B cell (primary cell): ENCODE measurements around the gene ZNF516. TPM values are rescaled to one million over a fixed set of nuclear protein-coding genes. Genes with fewer than 3 reads are reported as not detected.
A peak's percentile ranks its signal among the peaks of the same experiment; 100 is the strongest.

Experiments
- ATAC-seq: fragments of 200-7000 bp; cut with Tn5 transposase; one replicate; pipeline ENCODE4 v1.10.0; 2021; ENCODE audit warnings: low read depth, mild to moderate bottlenecking, moderate number of reproducible peaks, moderate library complexity
- CTCF ChIA-PET: fragments of 350-600 bp; sonication (Branson Sonifier 250); formaldehyde crosslinking; loops from one replicate; lab custom pipeline; 2021; ENCODE audit warnings: antibody characterized with exemption, inconsistent platforms; lab: Charles Lee
- POLR2A ChIA-PET: fragments of 350-600 bp; sonication (Branson Sonifier 250); formaldehyde crosslinking; loops from one replicate; lab custom pipeline; 2021; ENCODE audit warnings: antibody characterized with exemption; lab: Charles Lee
- DNase-seq: peaks from one replicate; pipeline ENCODE4 v3.0.0; 2013
- H2AFZ ChIP-seq: 2 replicates; pipeline ENCODE4 v1.6.1; 2012; ENCODE audit warnings: mild to moderate bottlenecking, low read depth, low read length; ENCODE audit not compliant: insufficient read depth, poor library complexity, severe bottlenecking
- H3K27ac ChIP-seq, 2 donors: 1 replicate in 1 of 2; 2 replicates in 1 of 2; pipeline ENCODE4 v1.5.1; 2012 to 2013; ENCODE audit warnings: low read length in 2 of 2, mild to moderate bottlenecking in 2 of 2, moderate library complexity in 1 of 2
- H3K27me3 ChIP-seq, 4 experiments: fragments of 200-600 bp in 1 of 4; sonication (generic) in 1 of 4; replicated peaks in 1 of 4; 1 replicate in 2 of 4; 2 replicates in 2 of 4; pipeline versions ENCODE4 v1.6.1 to v1.7.0; 2013 to 2016; ENCODE audit warnings: low read length in 3 of 4, mild to moderate bottlenecking in 2 of 4, mixed read lengths in 1 of 4, moderate library complexity in 1 of 4; ENCODE audit not compliant: insufficient read depth in 4 of 4, control insufficient read depth in 3 of 4; ENCODE audit errors: control extremely low read depth in 1 of 4
- H3K36me3 ChIP-seq, 2 experiments: replicated peaks in 1 of 2; 1 replicate in 1 of 2; 2 replicates in 1 of 2; pipeline versions ENCODE4 v1.6.1 to v1.7.1; 2013; ENCODE audit warnings: low read length in 1 of 2; ENCODE audit not compliant: insufficient read depth in 2 of 2, control insufficient read depth in 1 of 2; ENCODE audit errors: control extremely low read depth in 1 of 2, extremely low read depth in 1 of 2
- H3K4me1 ChIP-seq, 2 donors: fragments of 200-600 bp in 1 of 2; sonication (generic) in 1 of 2; 1 replicate in 1 of 2; 2 replicates in 1 of 2; pipeline versions ENCODE4 v1.5.1 to v1.6.1; 2013 to 2017; ENCODE audit warnings: low read length in 2 of 2; ENCODE audit not compliant: control insufficient read depth in 2 of 2, insufficient read depth in 2 of 2
- H3K4me2 ChIP-seq: replicated peaks from 2 replicates; pipeline ENCODE3; 2012; ENCODE audit warnings: mild to moderate bottlenecking, low read depth, low read length; ENCODE audit not compliant: poor library complexity, severe bottlenecking
- H3K4me3 ChIP-seq, 5 experiments: fragments of 200-600 bp in 1 of 5; sonication (generic) in 1 of 5; 1 replicate in 3 of 5; 2 replicates in 2 of 5; pipeline versions ENCODE4 v1.5.1 to v1.7.0; 2011 to 2016; ENCODE audit warnings: low read length in 4 of 5, mild to moderate bottlenecking in 4 of 5, low read depth in 2 of 5, control low read depth in 1 of 5, moderate library complexity in 1 of 5; ENCODE audit not compliant: insufficient read depth in 1 of 5; ENCODE audit errors: control extremely low read depth in 1 of 5, extremely low read depth in 1 of 5
- H3K79me2 ChIP-seq: fragments of 200-600 bp; sonication (generic); one replicate; pipeline ENCODE4 v1.6.0; 2016; ENCODE audit warnings: low read length; ENCODE audit not compliant: control insufficient read depth, insufficient read depth
- H3K9ac ChIP-seq: fragments of 200-600 bp; sonication (generic); 2 replicates; pipeline ENCODE4 v1.6.1; 2017; ENCODE audit warnings: mild to moderate bottlenecking, low read length, moderate library complexity
- H3K9me3 ChIP-seq, 3 donors: one replicate each; pipeline versions ENCODE4 v1.6.1 to v1.7.1; 2013; ENCODE audit warnings: low read length in 2 of 3; ENCODE audit not compliant: control insufficient read depth in 2 of 3, insufficient read depth in 1 of 3; ENCODE audit errors: control extremely low read depth in 1 of 3
- H4K20me1 ChIP-seq: 2 replicates; pipeline ENCODE4 v1.6.0; 2012; ENCODE audit warnings: mild to moderate bottlenecking, low read length; ENCODE audit not compliant: insufficient read depth, control insufficient read depth, poor library complexity, severe bottlenecking
- H3K27ac Mint-ChIP-seq: one replicate; pipeline ENCODE4 v1.8.0; 2021; ENCODE audit warnings: mixed read lengths
- H3K27me3 Mint-ChIP-seq: one replicate; pipeline ENCODE4 v1.8.0; 2021; ENCODE audit warnings: mixed read lengths
- H3K4me1 Mint-ChIP-seq: one replicate; pipeline ENCODE4 v1.8.0; 2021; ENCODE audit warnings: mixed read lengths
- H3K4me3 Mint-ChIP-seq: one replicate; pipeline ENCODE4 v1.8.0; 2021; ENCODE audit warnings: mixed read lengths
- H3K9me3 Mint-ChIP-seq: one replicate; pipeline ENCODE4 v1.8.0; 2022; ENCODE audit warnings: mixed read lengths; ENCODE audit not compliant: insufficient read depth
- EZH2 ChIP-seq: IDR thresholded peaks from 2 replicates; pipeline ENCODE4 v1.6.1; 2012; ENCODE audit warnings: borderline replicate concordance, low read depth, mild to moderate bottlenecking, moderate library complexity, low read length; ENCODE audit not compliant: insufficient read depth, poor library complexity, severe bottlenecking
- WGBS: methylation state at CpG from one replicate; pipeline ENCODE4 v1.1.5; 2013; ENCODE audit warnings: missing lambda C conversion rate; ENCODE audit not compliant: insufficient coverage; 5-methylcytosine and 5-hydroxymethylcytosine counted together
- intact Hi-C: fragments of 100-400 bp; cut with micrococcal nuclease; formaldehyde crosslinking; loops from one replicate; pipeline ENCODE4 v1.10.0; 2022
- polyA plus RNA-seq: library from polyadenylated mRNA; depleted of rRNA; stranded (reverse); fragments of >200 nt; gene quantifications from 2 replicates; pipeline ENCODE4 v1.2.3, GENCODE V29; 2012
- total RNA-seq, 2 donors: library from RNA; stranded (reverse); fragments of 120-200 nt in 1 of 2; gene quantifications; 1 replicate in 1 of 2; 2 replicates in 1 of 2; pipeline versions ENCODE4 v1.2.3 to v1.2.4, GENCODE V29; 2013 to 2022
- TF ChIP-seq, protein P1 (sequence below): fragments of 200-600 bp; IDR thresholded peaks from one replicate; pipeline ENCODE4 v1.8.0; 2022; ENCODE audit warnings: antibody characterized with exemption, mild to moderate bottlenecking

The ZNF516 gene
- total and polyA plus RNA-seq, 2 donors (not counting 1 experiment from before 2014, with no cell fraction given) = 6.7 to 27.1 TPM

GRCh38 chr18:76348267-76349066 lies 146.6 kb downstream of the ZNF516 start:
- no peaks in the 10 kb centered on the region for H3K9me3 Mint-ChIP-seq
- H3K4me1 ChIP-seq = peaks cover 6% of the 10 kb centered on the region in 2 donors
- H3K9ac ChIP-seq = no peak overlapping the region
- H3K4me1 Mint-ChIP-seq = peaks cover 4% of the 10 kb centered on the region
- H3K4me3 ChIP-seq = no peak overlapping the region
- no peaks in the 10 kb centered on the region for H4K20me1 ChIP-seq
- intact Hi-C loops = no loop called here
- H3K27me3 ChIP-seq = no peaks in the 10 kb centered on the region
- H3K27me3 Mint-ChIP-seq = no peaks in the 10 kb centered on the region
- ATAC-seq (no peak), DNase-seq (no peak)
- peak overlapping the region; percentile 25 for H3K4me2 ChIP-seq
- WGBS = 89% methylated on average over 27 of the region's 27 CpGs
- TF ChIP-seq, protein P1, sequence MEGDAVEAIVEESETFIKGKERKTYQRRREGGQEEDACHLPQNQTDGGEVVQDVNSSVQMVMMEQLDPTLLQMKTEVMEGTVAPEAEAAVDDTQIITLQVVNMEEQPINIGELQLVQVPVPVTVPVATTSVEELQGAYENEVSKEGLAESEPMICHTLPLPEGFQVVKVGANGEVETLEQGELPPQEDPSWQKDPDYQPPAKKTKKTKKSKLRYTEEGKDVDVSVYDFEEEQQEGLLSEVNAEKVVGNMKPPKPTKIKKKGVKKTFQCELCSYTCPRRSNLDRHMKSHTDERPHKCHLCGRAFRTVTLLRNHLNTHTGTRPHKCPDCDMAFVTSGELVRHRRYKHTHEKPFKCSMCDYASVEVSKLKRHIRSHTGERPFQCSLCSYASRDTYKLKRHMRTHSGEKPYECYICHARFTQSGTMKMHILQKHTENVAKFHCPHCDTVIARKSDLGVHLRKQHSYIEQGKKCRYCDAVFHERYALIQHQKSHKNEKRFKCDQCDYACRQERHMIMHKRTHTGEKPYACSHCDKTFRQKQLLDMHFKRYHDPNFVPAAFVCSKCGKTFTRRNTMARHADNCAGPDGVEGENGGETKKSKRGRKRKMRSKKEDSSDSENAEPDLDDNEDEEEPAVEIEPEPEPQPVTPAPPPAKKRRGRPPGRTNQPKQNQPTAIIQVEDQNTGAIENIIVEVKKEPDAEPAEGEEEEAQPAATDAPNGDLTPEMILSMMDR = no peak
- no peak for TF ChIP-seq EZH2
- no peaks in the 10 kb centered on the region for H3K36me3 ChIP-seq
- ChIA-PET CTCF (interaction anchor here (0.8 to 1.6 kb wide), 5 partner anchors 15 to 1724 kb away, joined by 3 to 4 read pairs (median 3); no protein-coding TSS in a partner anchor), POLR2A (no interaction called here)
- no peaks in the 10 kb centered on the region for H3K79me2 ChIP-seq
- peaks cover 0 to 10% (median 0%) of the 10 kb centered on the region in 3 donors for H3K9me3 ChIP-seq
- H2AFZ ChIP-seq = peak overlapping the region; percentile 33
- no peak overlapping the region for H3K27ac Mint-ChIP-seq
- no peak overlapping the region for H3K4me3 Mint-ChIP-seq
- H3K27ac ChIP-seq = no peak overlapping the region

- no peak for ATAC-seq
These were observed 147.7 kb downstream of the ZNF516 start for GRCh38 chr18:76347341-76347740.

More at GRCh38 chr18:76347341-76347740, 147.7 kb downstream of the ZNF516 start:
- peaks cover 0 to 5% (median 0%) of the 10 kb centered on the region in 3 donors for H3K9me3 ChIP-seq
- TF ChIP-seq, protein P1 = no peak
- no peak for TF ChIP-seq EZH2
- intact Hi-C loops = no loop called here
- Mint-ChIP-seq H3K9me3 (no peaks in the 10 kb centered on the region), H3K4me3 (no peak overlapping the region), H3K27ac (no peak overlapping the region), H3K27me3 (no peaks in the 10 kb centered on the region), H3K4me1 (peaks cover 4% of the 10 kb centered on the region)
- H3K9ac ChIP-seq = no peak overlapping the region
- H3K36me3 ChIP-seq = no peaks in the 10 kb centered on the region
- no peaks in the 10 kb centered on the region for H3K79me2 ChIP-seq
- no peak for DNase-seq
- WGBS = 95% methylated on average over 6 of the region's 7 CpGs
- no peak overlapping the region for H3K4me2 ChIP-seq
- H3K4me3 ChIP-seq = no peak overlapping the region
- POLR2A ChIA-PET = no interaction called here
- no peaks in the 10 kb centered on the region for H4K20me1 ChIP-seq
- no peak overlapping the region for H2AFZ ChIP-seq
- peaks cover 6% of the 10 kb centered on the region in 2 donors for H3K4me1 ChIP-seq
- CTCF ChIA-PET = interaction anchor here (0.8 to 1.6 kb wide), 4 partner anchors 16 to 1723 kb away, joined by 3 to 4 read pairs (median 3); no protein-coding TSS in a partner anchor
- no peaks in the 10 kb centered on the region for H3K27me3 ChIP-seq
- H3K27ac ChIP-seq = no peak overlapping the region
